H1 (cell line): ENCODE measurements around the gene FKRP. TPM values are rescaled to one million over a fixed set of nuclear protein-coding genes. Genes with fewer than 3 reads are reported as not detected.

Experiments
- CTCF ChIA-PET: fragments of 300-600 bp; sonication (Branson Sonifier 250); formaldehyde crosslinking; loops from one replicate; lab custom pipeline; 2021; ENCODE audit not compliant: partially characterized antibody; lab: Charles Lee
- POLR2A ChIA-PET: fragments of 300-600 bp; sonication (Branson Sonifier 250); formaldehyde crosslinking; loops from one replicate; lab custom pipeline; 2021; ENCODE audit warnings: inconsistent platforms; ENCODE audit not compliant: partially characterized antibody; lab: Charles Lee
- DNase-seq, 2 experiments: peaks; one replicate each; pipeline versions ENCODE4 v3.0.0 to v3.0.0-alpha.2; 2010 to 2022; ENCODE audit warnings: low spot score in 2 of 2, low read depth in 1 of 2, mixed read lengths in 1 of 2
- FAIRE-seq: peaks from 2 replicates; lab custom pipeline; 2011; peaks lifted over from hg19 to GRCh38; lab: Jason Lieb, UNC
- H2AFZ ChIP-seq: 2 replicates; pipeline ENCODE4 v1.8.1; 2012; ENCODE audit warnings: low read length, inconsistent platforms
- H2AK5ac ChIP-seq: 2 replicates; pipeline ENCODE4 v1.6.1; 2013; ENCODE audit warnings: low read depth, low read length
- H2BK120ac ChIP-seq: replicated peaks from 2 replicates; pipeline ENCODE3; 2013; ENCODE audit warnings: low read depth, low read length, inconsistent platforms
- H2BK12ac ChIP-seq: 2 replicates; pipeline ENCODE4 v1.6.1; 2013; ENCODE audit warnings: low read depth, low read length
- H2BK15ac ChIP-seq: 2 replicates; pipeline ENCODE4 v1.6.1; 2013; ENCODE audit warnings: low read length
- H2BK20ac ChIP-seq: 2 replicates; pipeline ENCODE4 v1.6.1; 2013; ENCODE audit warnings: low read length
- H2BK5ac ChIP-seq: 2 replicates; pipeline ENCODE4 v1.6.1; 2013; ENCODE audit warnings: low read depth, low read length
- H3K14ac ChIP-seq: 2 replicates; pipeline ENCODE4 v1.6.1; 2013; ENCODE audit warnings: inconsistent platforms; ENCODE audit not compliant: insufficient read length
- H3K18ac ChIP-seq: 2 replicates; pipeline ENCODE4 v1.6.1; 2013; ENCODE audit warnings: low read length; ENCODE audit errors: extremely low read depth
- H3K23ac ChIP-seq: 2 replicates; pipeline ENCODE4 v1.6.1; 2013; ENCODE audit warnings: inconsistent platforms; ENCODE audit not compliant: insufficient read length
- H3K23me2 ChIP-seq: 2 replicates; pipeline ENCODE4 v1.6.1; 2013; ENCODE audit warnings: low read depth, low read length
- H3K27ac ChIP-seq: 2 replicates; pipeline ENCODE4 v1.6.1; 2011; ENCODE audit warnings: low read depth, low read length, inconsistent platforms
- H3K27me3 ChIP-seq, 4 experiments: replicated peaks in 1 of 4; 1 replicate in 1 of 4; 2 replicates in 3 of 4; pipeline versions ENCODE4 v1.6.1 to v1.8.1; 2011 to 2013; ENCODE audit warnings: low read length in 3 of 4, mild to moderate bottlenecking in 3 of 4, inconsistent platforms in 2 of 4, mixed read lengths in 2 of 4, moderate library complexity in 1 of 4; ENCODE audit not compliant: control insufficient read depth in 3 of 4, insufficient read depth in 3 of 4; ENCODE audit errors: extremely low read depth in 1 of 4
- H3K36me3 ChIP-seq, 4 experiments: 2 replicates each; pipeline versions ENCODE4 v1.6.1 to v1.8.1; 2011 to 2013; ENCODE audit warnings: mild to moderate bottlenecking in 4 of 4, low read length in 3 of 4, moderate library complexity in 2 of 4, control low read depth in 1 of 4, inconsistent platforms in 1 of 4; ENCODE audit not compliant: insufficient read depth in 4 of 4, control insufficient read depth in 2 of 4
- H3K4ac ChIP-seq: replicated peaks from 2 replicates; pipeline ENCODE3; 2013; ENCODE audit warnings: low read length, low read depth, mixed read lengths, inconsistent platforms; ENCODE audit not compliant: insufficient read length
- H3K4me1 ChIP-seq, 4 experiments: replicated peaks in 1 of 4; 1 replicate in 1 of 4; 2 replicates in 3 of 4; pipeline versions ENCODE4 v1.6.1 to v1.8.1; 2011 to 2013; ENCODE audit warnings: low read length in 3 of 4, inconsistent platforms in 2 of 4, mixed read lengths in 1 of 4; ENCODE audit not compliant: insufficient read depth in 4 of 4, control insufficient read depth in 3 of 4
- H3K4me2 ChIP-seq, 2 experiments: 2 replicates each; pipeline versions ENCODE4 v1.6.1 to v1.8.1; 2011 to 2013; ENCODE audit warnings: low read depth in 2 of 2, low read length in 2 of 2, control low read depth in 1 of 2, inconsistent platforms in 1 of 2, mild to moderate bottlenecking in 1 of 2; ENCODE audit not compliant: insufficient read depth in 1 of 2
- H3K4me3 ChIP-seq, 4 experiments: fragments of 200-600, 300-600 bp in 1 of 4; sonication (generic), shearing (Covaris generic), sonication (Bioruptor Twin) in 1 of 4; 2 replicates each; pipeline versions ENCODE4 v1.5.1 to v1.8.1; 2011 to 2016; ENCODE audit warnings: low read length in 4 of 4, low read depth in 3 of 4, control low read depth in 2 of 4, inconsistent platforms in 2 of 4, mild to moderate bottlenecking in 2 of 4, mixed read lengths in 1 of 4, moderate library complexity in 1 of 4; ENCODE audit not compliant: insufficient read depth in 2 of 4; ENCODE audit errors: extremely low read depth in 1 of 4
- H3K56ac ChIP-seq: replicated peaks from 2 replicates; pipeline ENCODE3; 2013; ENCODE audit warnings: low read depth, mild to moderate bottlenecking, mixed read lengths, low read length, inconsistent platforms; ENCODE audit not compliant: insufficient read length
- H3K79me1 ChIP-seq: 2 replicates; pipeline ENCODE4 v1.6.1; 2013; ENCODE audit warnings: low read depth, low read length, control low read depth
- H3K79me2 ChIP-seq, 2 experiments: 2 replicates each; pipeline versions ENCODE4 v1.6.1 to v1.8.1; 2012 to 2013; ENCODE audit warnings: low read length in 2 of 2, mild to moderate bottlenecking in 2 of 2, inconsistent platforms in 1 of 2; ENCODE audit not compliant: insufficient read depth in 2 of 2, control insufficient read depth in 1 of 2
- H3K9ac ChIP-seq, 4 experiments: replicated peaks in 1 of 4; 1 replicate in 1 of 4; 2 replicates in 3 of 4; pipeline versions ENCODE4 v1.6.1 to v1.8.1; 2011 to 2013; ENCODE audit warnings: low read depth in 3 of 4, low read length in 3 of 4, control low read depth in 2 of 4, mild to moderate bottlenecking in 2 of 4, moderate library complexity in 2 of 4, inconsistent platforms in 1 of 4; ENCODE audit errors: extremely low read depth in 1 of 4
- H3K9me3 ChIP-seq, 2 experiments: 2 replicates each; pipeline versions ENCODE4 v1.6.1 to v1.8.1; 2012 to 2013; ENCODE audit warnings: mild to moderate bottlenecking in 2 of 2, moderate library complexity in 2 of 2, control low read depth in 1 of 2, inconsistent platforms in 1 of 2, low read depth in 1 of 2, low read length in 1 of 2, mixed read lengths in 1 of 2; ENCODE audit not compliant: insufficient read depth in 2 of 2
- H4K20me1 ChIP-seq, 2 experiments: replicated peaks in 1 of 2; 2 replicates each; pipeline versions ENCODE3 to v1.8.1; 2011 to 2013; ENCODE audit warnings: inconsistent platforms in 2 of 2, low read length in 2 of 2, mild to moderate bottlenecking in 1 of 2; ENCODE audit not compliant: insufficient read depth in 2 of 2, control insufficient read depth in 1 of 2
- H4K5ac ChIP-seq: 2 replicates; pipeline ENCODE4 v1.6.1; 2013; ENCODE audit warnings: low read length, low read depth, mixed read lengths, inconsistent platforms; ENCODE audit not compliant: insufficient read length
- H4K8ac ChIP-seq: 2 replicates; pipeline ENCODE4 v1.8.0; 2013; ENCODE audit warnings: mild to moderate bottlenecking, moderate library complexity, low read length, inconsistent platforms; ENCODE audit not compliant: insufficient read depth; ENCODE audit errors: extremely low read depth
- H4K91ac ChIP-seq: replicated peaks from 2 replicates; pipeline ENCODE3; 2013; ENCODE audit warnings: low read length, mixed read lengths, inconsistent platforms; ENCODE audit not compliant: insufficient read length
- BACH1 ChIP-seq: IDR thresholded peaks from 2 replicates; pipeline ENCODE4 v1.6.1; 2012; ENCODE audit warnings: low read length, improper control_type of control experiment
- CBX8 ChIP-seq: fragments of 300-800, 300-1000 bp; sonication (generic); IDR thresholded peaks from 2 replicates; pipeline ENCODE4 v1.7.1; 2016; ENCODE audit warnings: low read depth, low read length, borderline replicate concordance
- FOSL1 ChIP-seq: IDR thresholded peaks from 2 replicates; pipeline ENCODE4 v1.6.1; 2011; ENCODE audit warnings: mild to moderate bottlenecking, low read depth, low read length, moderate library complexity; ENCODE audit not compliant: insufficient read depth
- MAFK ChIP-seq: IDR thresholded peaks from 2 replicates; pipeline ENCODE4 v1.6.1; 2012; ENCODE audit warnings: low read depth, mild to moderate bottlenecking, improper control_type of control experiment, low read length
- SIRT6 ChIP-seq: IDR thresholded peaks from one replicate; pipeline ENCODE4 v1.7.1; 2012; ENCODE audit warnings: low read length, inconsistent platforms
- SUZ12 ChIP-seq: fragments of 200-600 bp; sonication (generic); IDR thresholded peaks from 2 replicates; pipeline ENCODE4 v1.6.1; 2012; ENCODE audit warnings: mild to moderate bottlenecking, inconsistent platforms, low read length, moderate library complexity, mixed read lengths
- TAF1 ChIP-seq: IDR thresholded peaks from 2 replicates; pipeline ENCODE4 v1.6.1; 2011; ENCODE audit warnings: mild to moderate bottlenecking, low read depth, low read length
- WGBS, 2 experiments: shearing (Covaris generic) in 1 of 2; methylation state at CpG; one replicate each; pipeline versions ENCODE4 v1.1.6 to v1.1.7; 2013 to 2015; ENCODE audit warnings: low lambda C conversion rate in 2 of 2, mixed read lengths in 2 of 2, inconsistent platforms in 1 of 2, low coverage in 1 of 2, missing lambda C conversion rate in 1 of 2; ENCODE audit not compliant: insufficient replicate concordance in 2 of 2, insufficient coverage in 1 of 2, insufficient read length in 1 of 2; ENCODE audit errors: extremely low coverage in 1 of 2, missing lambda C conversion rate in 1 of 2; 5-methylcytosine and 5-hydroxymethylcytosine counted together
- polyA plus RNA-seq, 7 experiments: library from polyadenylated mRNA; depleted of rRNA in 3 of 7; stranded (reverse) in 5 of 7; unstranded in 2 of 7; fragments of >200 nt in 5 of 7; fragments of 200-250 nt in 2 of 7; gene quantifications; 1 replicate in 5 of 7; 2 replicates in 1 of 7; 4 replicates in 1 of 7; pipeline versions ENCODE4 v1.2.1 to v1.2.3, GENCODE V29; 2011 to 2013; ENCODE audit warnings: missing spikeins in 2 of 7, mixed read lengths in 2 of 7
- total RNA-seq: library from RNA; stranded (reverse); fragmentation: NEBNext Ultra II Directional; extraction: Animal tissue kit (Norgen Biotek cat#: 25700); gene quantifications from 2 replicates; pipeline ENCODE4 v1.2.1, GENCODE V29; 2021
- TF ChIP-seq, protein P1 (sequence below): IDR thresholded peaks from 2 replicates; pipeline ENCODE4 v1.6.1; 2012; ENCODE audit warnings: inconsistent platforms
- TF ChIP-seq, protein P2 (sequence below): IDR thresholded peaks from 2 replicates; pipeline ENCODE4 v1.6.1; 2012; ENCODE audit warnings: low read length, inconsistent platforms

Gene FKRP
- total and polyA plus RNA-seq, 2 of the 8 experiments (the other 6 are each of a cell fraction or from before 2014, with no cell fraction given): 17.1 to 24.4 TPM

DNA sequence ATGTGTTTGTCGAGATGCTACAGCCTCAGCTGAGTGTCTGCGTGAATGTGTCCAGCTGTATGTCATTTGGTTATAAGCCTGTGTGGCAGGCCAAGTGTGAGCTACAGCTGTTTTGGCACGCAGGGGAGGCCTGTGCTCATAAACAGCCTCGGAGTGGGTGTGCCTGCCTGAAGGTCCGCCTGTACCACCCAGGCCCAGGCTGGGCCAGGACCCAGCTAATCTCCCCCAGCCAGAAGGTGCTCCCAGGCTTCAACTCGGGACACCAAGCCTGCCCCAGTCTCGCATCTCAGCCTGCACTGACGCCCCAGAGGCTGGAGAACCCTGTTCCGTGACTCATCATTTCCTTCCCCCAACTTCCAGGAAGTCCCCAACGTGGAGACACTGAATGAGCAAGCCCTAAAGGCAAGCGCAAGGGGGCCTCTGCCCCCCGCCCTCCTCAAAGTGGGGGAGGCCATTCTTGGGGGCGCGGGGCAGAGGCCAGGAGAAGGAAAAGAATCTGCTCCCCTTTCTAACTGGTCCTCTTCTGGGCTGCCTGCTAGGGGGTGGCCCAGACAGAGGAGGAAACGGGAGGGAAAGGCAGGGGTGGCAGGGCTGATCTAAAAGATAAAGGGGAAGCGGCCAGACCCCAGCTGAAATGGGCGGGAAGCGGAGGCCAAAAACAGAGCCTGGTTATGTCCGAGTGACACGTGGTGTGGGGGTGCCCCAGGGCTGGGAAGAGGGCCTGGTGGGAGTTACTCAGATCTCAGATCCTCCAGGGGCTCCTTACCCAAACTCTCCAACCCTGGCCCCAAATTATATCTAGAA, 40.6 kb downstream of the FKRP start:
- Histone ChIP-seq H2BK120ac (no peak overlapping the region), H3K18ac (peak overlapping the region; percentile 68), H3K4me1 (peaks cover 6 to 21% (median 10%) of the 10 kb centered on the region in 4 experiments; a peak in 6 of 7 replicates), H3K9ac (peak overlapping the region; percentile 82 to 93 (median 86)), H3K56ac (peak overlapping the region; percentile 70), H3K36me3 (peaks cover 20 to 42% (median 28%) of the 10 kb centered on the region in 4 experiments), H3K79me2 (peaks cover 29 to 67% of the 10 kb centered on the region in 2 experiments), H2BK15ac (0 out of 2 replicates have a peak overlapping the region, but pooled peaks have one; percentile 21), H3K27ac (peak overlapping the region; percentile 77; the same call in 1 of the 2 replicates), H2AFZ (no peak overlapping the region), H2BK20ac (peak overlapping the region; percentile 29; the same call in 1 of the 2 replicates), H3K4me2 (peak overlapping the region; percentile 87 to 98), H3K27me3 (no peaks in the 10 kb centered on the region; a peak in 1 of 7 replicates), H2BK12ac (peak overlapping the region; percentile 10; the same call in 1 of the 2 replicates), H3K14ac (no peak overlapping the region), H2AK5ac (0 out of 2 replicates have a peak overlapping the region, but pooled peaks have one; percentile 18), H2BK5ac (peak overlapping the region; percentile 62), H3K23ac (no peak overlapping the region), H3K79me1 (peaks cover 8% of the 10 kb centered on the region), H3K4ac (no peak overlapping the region), H3K9me3 (no peaks in the 10 kb centered on the region), H3K23me2 (peaks cover 15% of the 10 kb centered on the region), H4K91ac (peak overlapping the region; percentile 76), H4K5ac (peak overlapping the region; percentile 72), H3K4me3 (peak overlapping the region; percentile 78 to 96 (median 90)), H4K8ac (peak overlapping the region; percentile 41; the same call in 1 of the 2 replicates), H4K20me1 (peaks cover 11 to 29% of the 10 kb centered on the region in 2 experiments)
- peak in 1 of 2 experiments; percentile 61 for DNase-seq
- ChIA-PET CTCF (interaction anchor here (1.1 to 4.1 kb wide), 5 partner anchors 20 to 60 kb away, joined by 4 to 25 read pairs (median 6); no protein-coding TSS in a partner anchor), POLR2A (interaction anchor here (0.6 to 18.4 kb wide), 27 partner anchors 11 to 1609 kb away, joined by 3 to 333 read pairs (median 8); partner anchors contain the start of genes AP2S1, FKRP and ZC3H4)
- FAIRE-seq: no peak
- 6% methylated on average over 19 of the region's 20 CpGs; no CpG with 5 or more reads in 1 of the 2 experiments for WGBS, 2 experiments
- TF ChIP-seq, protein P1, sequence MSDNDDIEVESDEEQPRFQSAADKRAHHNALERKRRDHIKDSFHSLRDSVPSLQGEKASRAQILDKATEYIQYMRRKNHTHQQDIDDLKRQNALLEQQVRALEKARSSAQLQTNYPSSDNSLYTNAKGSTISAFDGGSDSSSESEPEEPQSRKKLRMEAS: peak; percentile 87
- TF ChIP-seq CBX8 (no peak), SIRT6 (no peak), MAFK (peak; percentile 46; the same call in 1 of the 2 replicates), TAF1 (no peak), SUZ12 (no peak), FOSL1 (no peak), BACH1 (peak; percentile 58; the same call in 1 of the 2 replicates)
- TF ChIP-seq, protein P2, sequence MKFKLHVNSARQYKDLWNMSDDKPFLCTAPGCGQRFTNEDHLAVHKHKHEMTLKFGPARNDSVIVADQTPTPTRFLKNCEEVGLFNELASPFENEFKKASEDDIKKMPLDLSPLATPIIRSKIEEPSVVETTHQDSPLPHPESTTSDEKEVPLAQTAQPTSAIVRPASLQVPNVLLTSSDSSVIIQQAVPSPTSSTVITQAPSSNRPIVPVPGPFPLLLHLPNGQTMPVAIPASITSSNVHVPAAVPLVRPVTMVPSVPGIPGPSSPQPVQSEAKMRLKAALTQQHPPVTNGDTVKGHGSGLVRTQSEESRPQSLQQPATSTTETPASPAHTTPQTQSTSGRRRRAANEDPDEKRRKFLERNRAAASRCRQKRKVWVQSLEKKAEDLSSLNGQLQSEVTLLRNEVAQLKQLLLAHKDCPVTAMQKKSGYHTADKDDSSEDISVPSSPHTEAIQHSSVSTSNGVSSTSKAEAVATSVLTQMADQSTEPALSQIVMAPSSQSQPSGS: no peak
